ENCODE data around the gene BTBD7.

The BTBD7 gene

DNA sequence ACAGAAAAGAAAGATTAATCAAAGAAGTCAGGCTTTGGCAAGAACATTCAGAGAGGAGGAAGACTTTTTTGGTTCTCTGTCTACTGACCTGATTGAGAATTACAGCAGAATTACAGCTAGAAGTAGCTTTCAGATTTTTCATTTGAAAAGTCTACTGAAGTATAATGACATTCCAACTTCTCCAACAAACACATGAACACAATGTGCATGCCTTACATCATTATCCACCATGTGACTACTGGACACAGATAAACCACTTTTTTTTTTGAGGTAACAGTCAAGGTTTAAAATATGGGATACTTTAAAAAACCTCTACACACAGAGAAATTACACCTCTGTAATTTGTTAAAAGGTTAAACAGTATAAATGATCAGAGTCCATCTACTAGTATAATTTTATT lies 12.3 kb downstream of the BTBD7 start:
- no peak overlapping the region for H4K91ac ChIP-seq (ENCODE audit: low read depth, low read length, poor library complexity)
- peaks cover 2 to 15% of the 10 kb centered on the region in 2 donors for H3K4me1 ChIP-seq (ENCODE audit: control insufficient read depth in 2 of 2, insufficient read depth in 1 of 2, low read depth in 1 of 2, low read length in 2 of 2)
- no peak overlapping the region for H4K8ac ChIP-seq (ENCODE audit: low read depth, low read length)
- no peak overlapping the region for H3K4ac ChIP-seq (ENCODE audit: low read length)
- H3K4me2 ChIP-seq (ENCODE audit: insufficient read depth, low read length, poor library complexity, severe bottlenecking): no peak overlapping the region
- H3K27me3 ChIP-seq (ENCODE audit: control insufficient read depth in 3 of 3, insufficient read depth in 3 of 3, low read depth in 1 of 3, low read length in 3 of 3): no peaks in the 10 kb centered on the region
- H2BK5ac ChIP-seq (ENCODE audit: low read length): no peak overlapping the region
- DNase-seq (ENCODE audit: low spot score): no peak
- no peak overlapping the region for H2AK5ac ChIP-seq (ENCODE audit: low read depth, low read length)
- peaks cover 3% of the 10 kb centered on the region for H3K79me1 ChIP-seq (ENCODE audit: low read depth, low read length)
- no peak overlapping the region for H3K27ac ChIP-seq (replicated peaks; ENCODE audit: low read length)
- H2BK12ac ChIP-seq (ENCODE audit: low read length): no peak overlapping the region
- no peak overlapping the region for H3K9ac ChIP-seq (ENCODE audit: low read depth, low read length, poor library complexity)
- peaks cover 0 to 23% of the 10 kb centered on the region in 2 donors for H3K36me3 ChIP-seq (replicated peaks in 1 of 2; ENCODE audit: control insufficient read depth in 2 of 2, insufficient read depth in 2 of 2, low read length in 2 of 2)
- no peak overlapping the region for H3K18ac ChIP-seq (ENCODE audit: low read length)
- peaks cover 0 to 3% of the 10 kb centered on the region in 2 donors for H3K9me3 ChIP-seq (replicated peaks in 1 of 2; ENCODE audit: control insufficient read depth in 2 of 2, insufficient read depth in 1 of 2, low read depth in 1 of 2, low read length in 2 of 2)
- no peak overlapping the region for H2AFZ ChIP-seq (ENCODE audit: low read length)
- H3K23ac ChIP-seq (ENCODE audit: low read depth, low read length, poor library complexity): no peak overlapping the region
- H3K4me3 ChIP-seq (ENCODE audit: low read length in 2 of 2): no peak overlapping the region
- H2BK120ac ChIP-seq (ENCODE audit: low read depth, low read length): no peak overlapping the region
- H3K14ac ChIP-seq (ENCODE audit: low read length): no peak overlapping the region
- H2BK15ac ChIP-seq (ENCODE audit: low read length): no peak overlapping the region

DNA sequence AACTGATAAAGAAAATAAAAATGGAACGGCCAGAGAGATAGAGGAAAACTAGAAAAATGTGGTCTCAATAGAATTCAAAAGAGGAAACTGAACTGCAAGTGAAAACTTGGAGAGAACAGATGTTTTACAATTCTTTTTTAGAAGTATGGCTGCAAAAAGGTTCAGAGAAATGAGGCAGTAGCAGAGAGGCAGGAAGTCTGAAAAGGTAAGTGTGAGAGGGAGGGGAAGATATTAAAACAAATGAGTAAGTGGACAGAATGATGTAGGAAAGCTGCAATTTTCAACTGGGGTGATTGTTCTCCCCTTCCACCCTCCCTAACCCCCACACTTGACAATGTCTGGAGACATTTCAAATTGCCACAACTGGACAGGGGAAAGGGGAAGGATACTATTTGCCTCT lies 12.9 kb downstream of the BTBD7 start:
- H3K4me3 ChIP-seq (ENCODE audit: low read length in 2 of 2): no peak overlapping the region
- WGBS, 2 donors (ENCODE audit: extremely low coverage in 2 of 2, insufficient read length in 2 of 2, insufficient replicate concordance in 1 of 2): no CpG with 5 or more reads among the region's 1 CpG
- H3K4me2 ChIP-seq (ENCODE audit: insufficient read depth, low read length, poor library complexity, severe bottlenecking): no peak overlapping the region
- H3K18ac ChIP-seq (ENCODE audit: low read length): no peak overlapping the region
- H2BK15ac ChIP-seq (ENCODE audit: low read length): no peak overlapping the region
- no peak for DNase-seq (ENCODE audit: low spot score)
- H3K79me1 ChIP-seq (ENCODE audit: low read depth, low read length): peaks cover 3% of the 10 kb centered on the region
- H3K9me3 ChIP-seq (replicated peaks in 1 of 2; ENCODE audit: control insufficient read depth in 2 of 2, insufficient read depth in 1 of 2, low read depth in 1 of 2, low read length in 2 of 2): peaks cover 0 to 7% of the 10 kb centered on the region in 2 donors
- H2BK120ac ChIP-seq (ENCODE audit: low read depth, low read length): no peak overlapping the region
- H3K9ac ChIP-seq (ENCODE audit: low read depth, low read length, poor library complexity): no peak overlapping the region
- H3K4ac ChIP-seq (ENCODE audit: low read length): no peak overlapping the region
- no peak overlapping the region for H2BK12ac ChIP-seq (ENCODE audit: low read length)
- H3K27ac ChIP-seq (replicated peaks; ENCODE audit: low read length): no peak overlapping the region
- no peak overlapping the region for H4K91ac ChIP-seq (ENCODE audit: low read depth, low read length, poor library complexity)
- no peak overlapping the region for H2BK5ac ChIP-seq (ENCODE audit: low read length)
- no peak overlapping the region for H4K8ac ChIP-seq (ENCODE audit: low read depth, low read length)
- no peak overlapping the region for H2AFZ ChIP-seq (ENCODE audit: low read length)
- H2AK5ac ChIP-seq (ENCODE audit: low read depth, low read length): no peak overlapping the region
- no peak overlapping the region for H3K23ac ChIP-seq (ENCODE audit: low read depth, low read length, poor library complexity)
- no peaks in the 10 kb centered on the region for H3K27me3 ChIP-seq (ENCODE audit: control insufficient read depth in 3 of 3, insufficient read depth in 3 of 3, low read depth in 1 of 3, low read length in 3 of 3)
- peaks cover 2 to 15% of the 10 kb centered on the region in 2 donors for H3K4me1 ChIP-seq (ENCODE audit: control insufficient read depth in 2 of 2, insufficient read depth in 1 of 2, low read depth in 1 of 2, low read length in 2 of 2)
- H3K36me3 ChIP-seq (replicated peaks in 1 of 2; ENCODE audit: control insufficient read depth in 2 of 2, insufficient read depth in 2 of 2, low read length in 2 of 2): peaks cover 0 to 26% of the 10 kb centered on the region in 2 donors
- no peak overlapping the region for H3K14ac ChIP-seq (ENCODE audit: low read length)

DNA sequence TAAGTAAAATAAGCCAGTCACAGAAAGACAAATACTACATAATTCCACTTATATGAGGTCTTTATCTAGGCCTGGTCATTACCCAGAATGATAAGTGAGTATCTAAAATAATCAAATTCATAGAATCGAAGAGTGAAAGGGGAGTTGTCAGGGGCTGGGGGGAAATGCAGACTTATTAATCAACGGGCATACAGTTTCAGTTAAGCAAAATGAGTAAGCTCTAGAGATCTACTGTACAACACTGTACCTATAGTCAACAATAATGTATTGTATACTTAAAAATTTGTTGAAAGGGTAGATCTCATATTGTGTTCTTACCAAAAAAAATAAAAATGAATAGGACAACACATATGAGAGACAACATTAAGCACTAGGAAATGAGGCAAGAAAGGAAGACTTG lies 13.3 kb downstream of the BTBD7 start:
- H3K9me3 ChIP-seq (replicated peaks in 1 of 2; ENCODE audit: control insufficient read depth in 2 of 2, insufficient read depth in 1 of 2, low read depth in 1 of 2, low read length in 2 of 2): peaks cover 0 to 7% of the 10 kb centered on the region in 2 donors
- no peaks in the 10 kb centered on the region for H3K27me3 ChIP-seq (ENCODE audit: control insufficient read depth in 3 of 3, insufficient read depth in 3 of 3, low read depth in 1 of 3, low read length in 3 of 3)
- no peak overlapping the region for H3K4ac ChIP-seq (ENCODE audit: low read length)
- WGBS, 2 donors (ENCODE audit: extremely low coverage in 2 of 2, insufficient read length in 2 of 2, insufficient replicate concordance in 1 of 2): no CpG with 5 or more reads among the region's 2 CpGs
- peaks cover 2 to 15% of the 10 kb centered on the region in 2 donors for H3K4me1 ChIP-seq (ENCODE audit: control insufficient read depth in 2 of 2, insufficient read depth in 1 of 2, low read depth in 1 of 2, low read length in 2 of 2)
- no peak overlapping the region for H4K8ac ChIP-seq (ENCODE audit: low read depth, low read length)
- H3K4me3 ChIP-seq (ENCODE audit: low read length in 2 of 2): no peak overlapping the region
- H4K91ac ChIP-seq (ENCODE audit: low read depth, low read length, poor library complexity): no peak overlapping the region
- no peak overlapping the region for H2AK5ac ChIP-seq (ENCODE audit: low read depth, low read length)
- no peak overlapping the region for H2BK120ac ChIP-seq (ENCODE audit: low read depth, low read length)
- no peak overlapping the region for H3K18ac ChIP-seq (ENCODE audit: low read length)
- H2AFZ ChIP-seq (ENCODE audit: low read length): no peak overlapping the region
- H2BK5ac ChIP-seq (ENCODE audit: low read length): no peak overlapping the region
- no peak overlapping the region for H3K14ac ChIP-seq (ENCODE audit: low read length)
- DNase-seq (ENCODE audit: low spot score): no peak
- H2BK12ac ChIP-seq (ENCODE audit: low read length): no peak overlapping the region
- H3K36me3 ChIP-seq (replicated peaks in 1 of 2; ENCODE audit: control insufficient read depth in 2 of 2, insufficient read depth in 2 of 2, low read length in 2 of 2): peaks cover 0 to 22% of the 10 kb centered on the region in 2 donors
- H3K79me1 ChIP-seq (ENCODE audit: low read depth, low read length): peaks cover 3% of the 10 kb centered on the region
- H2BK15ac ChIP-seq (ENCODE audit: low read length): no peak overlapping the region
- no peak overlapping the region for H3K4me2 ChIP-seq (ENCODE audit: insufficient read depth, low read length, poor library complexity, severe bottlenecking)
- H3K23ac ChIP-seq (ENCODE audit: low read depth, low read length, poor library complexity): no peak overlapping the region
- H3K27ac ChIP-seq (replicated peaks; ENCODE audit: low read length): no peak overlapping the region
- no peak overlapping the region for H3K9ac ChIP-seq (ENCODE audit: low read depth, low read length, poor library complexity)

DNA sequence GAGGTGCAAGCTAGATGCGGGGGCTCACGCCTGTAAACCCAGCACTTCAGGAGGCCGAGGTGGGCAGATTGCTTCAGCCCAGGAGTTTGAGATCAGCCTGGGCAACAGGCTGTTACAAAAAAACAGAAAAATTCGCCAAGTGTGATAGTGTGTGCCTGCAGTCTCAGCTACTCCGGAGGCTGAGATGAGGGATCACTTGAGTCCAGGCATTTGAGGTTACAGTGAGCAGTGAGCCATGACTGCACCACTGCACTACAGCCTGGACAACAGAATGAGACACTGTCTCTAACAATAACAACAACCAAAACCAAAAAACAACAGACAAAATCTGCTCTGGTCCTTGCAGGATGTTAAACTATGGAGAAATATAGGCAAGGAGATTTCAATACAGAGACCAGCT lies 13.9 kb downstream of the BTBD7 start:
- no peak overlapping the region for H3K9ac ChIP-seq (ENCODE audit: low read depth, low read length, poor library complexity)
- H3K27ac ChIP-seq (replicated peaks; ENCODE audit: low read length): no peak overlapping the region
- no peak overlapping the region for H2BK12ac ChIP-seq (ENCODE audit: low read length)
- H3K27me3 ChIP-seq (ENCODE audit: control insufficient read depth in 3 of 3, insufficient read depth in 3 of 3, low read depth in 1 of 3, low read length in 3 of 3): no peaks in the 10 kb centered on the region
- peaks cover 0 to 17% of the 10 kb centered on the region in 2 donors for H3K36me3 ChIP-seq (replicated peaks in 1 of 2; ENCODE audit: control insufficient read depth in 2 of 2, insufficient read depth in 2 of 2, low read length in 2 of 2)
- H3K14ac ChIP-seq (ENCODE audit: low read length): no peak overlapping the region
- peaks cover 2 to 15% of the 10 kb centered on the region in 2 donors for H3K4me1 ChIP-seq (ENCODE audit: control insufficient read depth in 2 of 2, insufficient read depth in 1 of 2, low read depth in 1 of 2, low read length in 2 of 2)
- H3K4me3 ChIP-seq (ENCODE audit: low read length in 2 of 2): no peak overlapping the region
- H3K23ac ChIP-seq (ENCODE audit: low read depth, low read length, poor library complexity): no peak overlapping the region
- H3K79me1 ChIP-seq (ENCODE audit: low read depth, low read length): peaks cover 3% of the 10 kb centered on the region
- WGBS, 2 donors (ENCODE audit: extremely low coverage in 2 of 2, insufficient read length in 2 of 2, insufficient replicate concordance in 1 of 2): no CpG with 5 or more reads among the region's 5 CpGs
- no peak overlapping the region for H2BK15ac ChIP-seq (ENCODE audit: low read length)
- no peak overlapping the region for H4K8ac ChIP-seq (ENCODE audit: low read depth, low read length)
- H3K4me2 ChIP-seq (ENCODE audit: insufficient read depth, low read length, poor library complexity, severe bottlenecking): no peak overlapping the region
- H2AFZ ChIP-seq (ENCODE audit: low read length): no peak overlapping the region
- H3K18ac ChIP-seq (ENCODE audit: low read length): no peak overlapping the region
- H2AK5ac ChIP-seq (ENCODE audit: low read depth, low read length): no peak overlapping the region
- no peak overlapping the region for H2BK5ac ChIP-seq (ENCODE audit: low read length)
- H2BK120ac ChIP-seq (ENCODE audit: low read depth, low read length): no peak overlapping the region
- H3K4ac ChIP-seq (ENCODE audit: low read length): no peak overlapping the region
- no peak overlapping the region for H4K91ac ChIP-seq (ENCODE audit: low read depth, low read length, poor library complexity)
- peaks cover 0 to 7% of the 10 kb centered on the region in 2 donors for H3K9me3 ChIP-seq (replicated peaks in 1 of 2; ENCODE audit: control insufficient read depth in 2 of 2, insufficient read depth in 1 of 2, low read depth in 1 of 2, low read length in 2 of 2)
- DNase-seq (ENCODE audit: low spot score): no peak
